IMR-90 (cell line): ENCODE data around the gene ZMIZ1. TPM values are rescaled to one million over a fixed set of nuclear protein-coding genes. Genes with fewer than 3 reads are reported as not detected.
A peak's percentile ranks its signal among the peaks of the same experiment; 100 is the strongest.

ENCODE experiments used
- ATAC-seq: fragments of 200-7000 bp; cut with Tn5 transposase; 2 replicates; pipeline ENCODE4 v1.9.1; 2020; ENCODE audit warnings: low read depth, mild to moderate bottlenecking, moderate library complexity
- BruUV-seq: library from RNA; stranded (reverse); fragments of 400-500 nt; replicated peaks from 2 replicates; lab custom pipeline; 2021; lab: Mats Ljungman, UMichigan
- CTCF ChIA-PET: fragments of 300-600 bp; formaldehyde crosslinking; extraction: SDS; loops from one replicate; lab custom pipeline; 2021; ENCODE audit warnings: antibody characterized with exemption; lab: Yijun Ruan, JAX
- POLR2A ChIA-PET: fragments of 300-600 bp; sonication (Branson Sonifier 250); formaldehyde crosslinking; loops from one replicate; lab custom pipeline; 2022; ENCODE audit warnings: antibody characterized with exemption; ENCODE audit not compliant: unreplicated experiment; lab: Charles Lee
- DNase-seq: peaks from one replicate; pipeline ENCODE4 v3.0.0; 2013
- H2AFZ ChIP-seq: replicated peaks from 2 replicates; pipeline ENCODE3; 2013; ENCODE audit warnings: low read length, mild to moderate bottlenecking; ENCODE audit not compliant: poor library complexity
- H2AK5ac ChIP-seq: 2 replicates; pipeline ENCODE4 v1.6.1; 2013; ENCODE audit warnings: low read depth, low read length, inconsistent platforms
- H2AK9ac ChIP-seq: replicated peaks from 2 replicates; pipeline ENCODE3; 2013; ENCODE audit warnings: mild to moderate bottlenecking, low read depth, low read length, moderate library complexity; ENCODE audit not compliant: poor library complexity
- H2BK120ac ChIP-seq: 2 replicates; pipeline ENCODE4 v1.6.1; 2013; ENCODE audit warnings: low read depth, low read length, inconsistent platforms
- H2BK15ac ChIP-seq: 3 replicates; pipeline ENCODE4 v1.6.1; 2013; ENCODE audit warnings: low read depth, low read length, inconsistent platforms
- H2BK20ac ChIP-seq: 2 replicates; pipeline ENCODE4 v1.6.1; 2013; ENCODE audit warnings: low read depth, mild to moderate bottlenecking, inconsistent platforms, low read length, moderate library complexity
- H2BK5ac ChIP-seq: 2 replicates; pipeline ENCODE4 v1.6.1; 2013; ENCODE audit warnings: mild to moderate bottlenecking, low read depth, low read length, inconsistent platforms; ENCODE audit not compliant: poor library complexity, severe bottlenecking
- H3K14ac ChIP-seq: replicated peaks from 2 replicates; pipeline ENCODE4 v1.6.1; 2013; ENCODE audit warnings: low read depth, low read length, inconsistent platforms
- H3K18ac ChIP-seq: 2 replicates; pipeline ENCODE4 v1.6.1; 2013; ENCODE audit warnings: low read depth, low read length, control low read depth
- H3K23ac ChIP-seq: 2 replicates; pipeline ENCODE4 v1.6.1; 2013; ENCODE audit warnings: low read depth, low read length, inconsistent platforms
- H3K27ac ChIP-seq: 2 replicates; pipeline ENCODE4 v1.5.1; 2013; ENCODE audit warnings: mild to moderate bottlenecking, control low read depth, low read length; ENCODE audit not compliant: insufficient read depth
- H3K27me3 ChIP-seq: 2 replicates; pipeline ENCODE4 v1.6.1; 2013; ENCODE audit warnings: low read length; ENCODE audit not compliant: control insufficient read depth, insufficient read depth
- H3K36me3 ChIP-seq: 2 replicates; pipeline ENCODE4 v1.6.1; 2013; ENCODE audit warnings: low read length, mixed read lengths; ENCODE audit not compliant: control insufficient read depth, insufficient read depth
- H3K4ac ChIP-seq: 2 replicates; pipeline ENCODE4 v1.6.1; 2013; ENCODE audit warnings: low read depth, low read length, inconsistent platforms
- H3K4me1 ChIP-seq: 2 replicates; pipeline ENCODE4 v1.6.1; 2013; ENCODE audit warnings: low read length, mixed read lengths; ENCODE audit not compliant: control insufficient read depth, insufficient read depth
- H3K4me2 ChIP-seq: 2 replicates; pipeline ENCODE4 v1.6.1; 2013; ENCODE audit warnings: low read depth, mild to moderate bottlenecking, control low read depth, low read length, moderate library complexity
- H3K4me3 ChIP-seq: 2 replicates; pipeline ENCODE4 v1.5.1; 2013; ENCODE audit warnings: low read depth, mild to moderate bottlenecking, control low read depth, low read length, moderate library complexity; ENCODE audit not compliant: insufficient read depth
- H3K56ac ChIP-seq: 2 replicates; pipeline ENCODE4 v1.6.1; 2013; ENCODE audit warnings: low read length, inconsistent platforms; ENCODE audit not compliant: insufficient read depth; ENCODE audit errors: extremely low read depth
- H3K79me1 ChIP-seq, 2 experiments: 2 replicates each; pipeline ENCODE4 v1.6.1; 2013; ENCODE audit warnings: low read length in 2 of 2, inconsistent platforms in 1 of 2, low read depth in 1 of 2
- H3K9ac ChIP-seq: 2 replicates; pipeline ENCODE4 v1.6.1; 2013; ENCODE audit warnings: low read depth, low read length, control low read depth
- H3K9me1 ChIP-seq: 2 replicates; pipeline ENCODE4 v1.6.1; 2013; ENCODE audit warnings: low read length, inconsistent platforms; ENCODE audit not compliant: insufficient read depth
- H3K9me3 ChIP-seq: 2 replicates; pipeline ENCODE4 v1.6.1; 2013; ENCODE audit warnings: low read length; ENCODE audit not compliant: control insufficient read depth, insufficient read depth
- H4K20me1 ChIP-seq: 2 replicates; pipeline ENCODE4 v1.6.1; 2013; ENCODE audit warnings: low read length, inconsistent platforms; ENCODE audit not compliant: insufficient read depth
- H4K5ac ChIP-seq: 2 replicates; pipeline ENCODE4 v1.6.1; 2013; ENCODE audit warnings: mild to moderate bottlenecking, low read depth, low read length, control low read depth
- H4K8ac ChIP-seq, 2 experiments: 2 replicates each; pipeline ENCODE4 v1.6.1; 2013; ENCODE audit warnings: low read depth in 2 of 2, low read length in 2 of 2, control low read depth in 1 of 2, inconsistent platforms in 1 of 2
- H4K91ac ChIP-seq: 2 replicates; pipeline ENCODE4 v1.6.1; 2013; ENCODE audit warnings: low read depth, low read length, inconsistent platforms; ENCODE audit not compliant: insufficient read depth
- BHLHE40 ChIP-seq: fragments of 150-350 bp; IDR thresholded peaks from 2 replicates; pipeline ENCODE4 v1.6.1; 2016; ENCODE audit warnings: mild to moderate bottlenecking, low read depth, low read length
- CHD1 ChIP-seq: IDR thresholded peaks from 2 replicates; pipeline ENCODE4 v1.6.1; 2012; ENCODE audit warnings: low read depth, low read length, improper control_type of control experiment
- FOS ChIP-seq: fragments of 150-350 bp; IDR thresholded peaks from 2 replicates; pipeline ENCODE4 v1.6.1; 2016; ENCODE audit warnings: low read depth, low read length
- MAFK ChIP-seq: IDR thresholded peaks from 2 replicates; pipeline ENCODE4 v1.6.1; 2012; ENCODE audit warnings: low read depth, low read length, improper control_type of control experiment
- MAZ ChIP-seq: IDR thresholded peaks from 2 replicates; pipeline ENCODE4 v1.6.1; 2012; ENCODE audit warnings: low read depth, mild to moderate bottlenecking, low read length, improper control_type of control experiment, moderate library complexity, borderline replicate concordance
- MXI1 ChIP-seq: IDR thresholded peaks from 2 replicates; pipeline ENCODE4 v1.6.1; 2012; ENCODE audit warnings: low read depth, mild to moderate bottlenecking, low read length, moderate library complexity, borderline replicate concordance
- NFE2L2 ChIP-seq: fragments of 150-350 bp; IDR thresholded peaks from 2 replicates; pipeline ENCODE4 v1.6.1; 2016; ENCODE audit warnings: low read depth, mild to moderate bottlenecking, low read length
- POLR2A ChIP-seq: IDR thresholded peaks from 2 replicates; pipeline ENCODE4 v1.6.1; 2012; ENCODE audit warnings: mild to moderate bottlenecking, low read depth, low read length
- RAD21 ChIP-seq: IDR thresholded peaks from 2 replicates; pipeline ENCODE4 v1.6.1; 2012; ENCODE audit warnings: low read length, improper control_type of control experiment
- RCOR1 ChIP-seq: IDR thresholded peaks from 2 replicates; pipeline ENCODE4 v1.6.1; 2012; ENCODE audit warnings: mild to moderate bottlenecking, low read length, improper control_type of control experiment; ENCODE audit not compliant: insufficient replicate concordance
- RFX5 ChIP-seq: IDR thresholded peaks from 2 replicates; pipeline ENCODE4 v1.8.0; 2012; ENCODE audit warnings: low read depth, mild to moderate bottlenecking, low read length, moderate library complexity
- SMC3 ChIP-seq: fragments of 150-350 bp; IDR thresholded peaks from 2 replicates; pipeline ENCODE4 v1.6.1; 2016; ENCODE audit warnings: low read depth, mild to moderate bottlenecking, antibody characterized with exemption, low read length, moderate library complexity
- WGBS, 2 experiments: methylation state at CpG; one replicate each; pipeline versions ENCODE4 v1.1.5 to v1.1.7; 2013; ENCODE audit warnings: missing lambda C conversion rate in 2 of 2; ENCODE audit not compliant: insufficient read length in 1 of 2; ENCODE audit errors: extremely low coverage in 2 of 2; 5-methylcytosine and 5-hydroxymethylcytosine counted together
- dilution Hi-C: fragments of 300-500 bp; cut with HindIII; formaldehyde crosslinking; loops from one replicate; pipeline ENCODE4 v1.14.3; 2018; ENCODE audit warnings: low sequenced_read_pairs; ENCODE audit not compliant: unreplicated experiment
- in situ Hi-C: fragments of 300-500 bp; cut with MboI; formaldehyde crosslinking; loops from 3 replicates; pipeline ENCODE4 v1.14.3; 2019; ENCODE audit warnings: low sequenced_read_pairs, inconsistent platforms, mixed read lengths
- intact Hi-C: fragments of 100-400 bp; cut with micrococcal nuclease; formaldehyde crosslinking; loops from 2 replicates; pipeline ENCODE4 v1.10.0; 2022
- polyA plus RNA-seq, 3 experiments: library from polyadenylated mRNA; depleted of rRNA; stranded (reverse); fragments of >200 nt; gene quantifications; 2 replicates each; pipeline ENCODE4 v1.2.3, GENCODE V29; 2012; ENCODE audit warnings: low replicate concordance in 1 of 3
- total RNA-seq: library from RNA; depleted of rRNA; stranded (reverse); fragments of >200 nt; gene quantifications from 2 replicates; pipeline ENCODE4 v1.2.3, GENCODE V29; 2012
- TF ChIP-seq, protein P1 (sequence below): fragments of 150-350 bp; IDR thresholded peaks from 2 replicates; pipeline ENCODE4 v1.6.1; 2016; ENCODE audit warnings: low read depth, mild to moderate bottlenecking, low read length, moderate library complexity, borderline replicate concordance
- TF ChIP-seq, protein P2 (sequence below): fragments of 150-350 bp; IDR thresholded peaks from 2 replicates; pipeline ENCODE4 v1.6.1; 2017; ENCODE audit warnings: mild to moderate bottlenecking, antibody characterized with exemption, low read length, low read depth

Gene ZMIZ1
- total and polyA plus RNA-seq, 2 of the 4 experiments (the other 2 are of a cell fraction) = 6.6 to 48.7 TPM

DNA sequence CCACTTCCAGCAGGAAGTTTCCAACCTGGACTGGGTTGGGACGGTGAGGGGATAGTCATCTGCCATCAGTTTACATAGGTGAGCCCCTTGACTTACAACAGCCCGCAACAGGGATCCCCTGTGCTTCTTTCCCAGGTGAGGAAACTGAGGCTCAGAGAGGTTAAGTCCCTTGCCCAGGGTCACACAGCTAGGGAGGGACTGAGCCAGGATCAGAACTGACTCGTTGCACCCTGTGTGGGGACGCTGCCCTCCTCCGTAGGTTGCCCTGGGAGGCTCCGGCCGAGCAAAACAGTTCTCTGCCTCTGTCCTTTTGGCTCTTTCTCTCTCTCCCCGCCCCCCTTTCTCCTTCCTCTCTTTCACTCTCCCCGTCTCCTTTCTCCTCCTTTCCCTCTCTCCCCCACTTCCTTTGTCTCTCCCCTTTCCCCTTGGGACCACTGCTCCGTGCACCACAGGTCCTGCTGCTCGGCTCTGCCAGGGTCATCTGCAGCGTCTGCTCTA is 161.1 kb downstream of the ZMIZ1 start:
- H3K9ac ChIP-seq = no peak overlapping the region
- DNase-seq = no peak
- H2BK15ac ChIP-seq = no peak overlapping the region
- peak overlapping the region; percentile 33 for H2AK9ac ChIP-seq
- no peak overlapping the region for H3K18ac ChIP-seq
- H3K4me3 ChIP-seq = no peak overlapping the region
- H2BK5ac ChIP-seq = no peak overlapping the region
- H3K14ac ChIP-seq = no peak overlapping the region
- H3K4me1 ChIP-seq = peaks cover 29% of the 10 kb centered on the region
- BruUV-seq = no TSS peak
- ATAC-seq = no peak
- H2AFZ ChIP-seq = no peak overlapping the region
- no peak overlapping the region for H3K4me2 ChIP-seq
- in situ Hi-C loops = no loop called here
- no peak overlapping the region for H3K56ac ChIP-seq
- 48% methylated on average over 6 of the region's 12 CpGs; no CpG with 5 or more reads in 1 of the 2 experiments for WGBS, 2 experiments
- no peak overlapping the region for H4K8ac ChIP-seq
- no peak overlapping the region for H4K5ac ChIP-seq
- H3K27me3 ChIP-seq = no peaks in the 10 kb centered on the region
- H2BK120ac ChIP-seq = no peak overlapping the region
- ChIA-PET CTCF (no interaction called here), POLR2A (no interaction called here)
- H3K9me3 ChIP-seq = no peaks in the 10 kb centered on the region
- H3K79me1 ChIP-seq = peaks cover 57 to 95% of the 10 kb centered on the region in 2 experiments
- intact Hi-C loops = no loop called here
- no peak overlapping the region for H4K91ac ChIP-seq
- H2BK20ac ChIP-seq = no peak overlapping the region
- H4K20me1 ChIP-seq = peaks cover 66% of the 10 kb centered on the region
- TF ChIP-seq RAD21 (no peak), MAZ (no peak), CHD1 (no peak), BHLHE40 (no peak), FOS (no peak), MAFK (no peak), MXI1 (no peak), RCOR1 (no peak), SMC3 (no peak), RFX5 (no peak), NFE2L2 (no peak), POLR2A (no peak)
- TF ChIP-seq, protein P1, sequence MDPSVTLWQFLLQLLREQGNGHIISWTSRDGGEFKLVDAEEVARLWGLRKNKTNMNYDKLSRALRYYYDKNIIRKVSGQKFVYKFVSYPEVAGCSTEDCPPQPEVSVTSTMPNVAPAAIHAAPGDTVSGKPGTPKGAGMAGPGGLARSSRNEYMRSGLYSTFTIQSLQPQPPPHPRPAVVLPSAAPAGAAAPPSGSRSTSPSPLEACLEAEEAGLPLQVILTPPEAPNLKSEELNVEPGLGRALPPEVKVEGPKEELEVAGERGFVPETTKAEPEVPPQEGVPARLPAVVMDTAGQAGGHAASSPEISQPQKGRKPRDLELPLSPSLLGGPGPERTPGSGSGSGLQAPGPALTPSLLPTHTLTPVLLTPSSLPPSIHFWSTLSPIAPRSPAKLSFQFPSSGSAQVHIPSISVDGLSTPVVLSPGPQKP = no peak
- TF ChIP-seq, protein P2, sequence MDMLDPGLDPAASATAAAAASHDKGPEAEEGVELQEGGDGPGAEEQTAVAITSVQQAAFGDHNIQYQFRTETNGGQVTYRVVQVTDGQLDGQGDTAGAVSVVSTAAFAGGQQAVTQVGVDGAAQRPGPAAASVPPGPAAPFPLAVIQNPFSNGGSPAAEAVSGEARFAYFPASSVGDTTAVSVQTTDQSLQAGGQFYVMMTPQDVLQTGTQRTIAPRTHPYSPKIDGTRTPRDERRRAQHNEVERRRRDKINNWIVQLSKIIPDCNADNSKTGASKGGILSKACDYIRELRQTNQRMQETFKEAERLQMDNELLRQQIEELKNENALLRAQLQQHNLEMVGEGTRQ = no peak
- peaks cover 62% of the 10 kb centered on the region for H3K36me3 ChIP-seq
- H3K23ac ChIP-seq = 0 out of 2 replicates have a peak overlapping the region, but pooled peaks have one; percentile 54
- peaks cover 40% of the 10 kb centered on the region for H3K9me1 ChIP-seq
- dilution Hi-C loops = no loop called here
- H3K4ac ChIP-seq = no peak overlapping the region
- H3K27ac ChIP-seq = no peak overlapping the region; the same call in 1 of the 2 replicates
- no peak overlapping the region for H2AK5ac ChIP-seq
